ENCODE measurements around the gene IQCH.
"Not testable (repeated sequence)": the region's sequence is repeated elsewhere in the genome, so short reads cannot be mapped to it uniquely, and the experiment has no call there.

IQCH gene

DNA sequence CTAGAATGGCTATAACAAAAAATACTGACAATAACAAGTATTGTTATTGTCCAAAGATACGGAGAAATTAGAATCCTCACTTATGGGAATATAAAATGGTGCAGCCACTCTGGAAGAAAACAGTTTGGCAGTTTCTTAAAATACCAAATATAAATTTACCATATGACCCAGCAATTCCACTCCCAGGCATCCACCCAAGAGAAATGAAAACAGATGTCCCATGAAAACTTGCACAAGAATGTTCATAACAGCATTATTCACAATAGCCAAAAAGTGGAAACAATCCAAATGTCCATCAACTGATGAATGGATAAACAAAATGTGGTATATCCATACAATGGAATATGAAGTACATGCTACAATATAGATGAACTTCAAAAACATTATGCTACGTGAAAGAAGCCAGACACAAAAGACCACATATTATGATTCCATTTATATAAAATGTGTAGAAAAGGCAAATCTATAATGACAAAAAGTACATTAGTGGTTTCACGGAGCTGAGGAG lies 9.6 kb upstream of the IQCH start:
- in situ Hi-C loops (cut with MboI; ENCODE audit: low sequenced_read_pairs), result no loop called here

GRCh38 chr15:67246606-67247005 lies 8.0 kb upstream of the IQCH start:
- in situ Hi-C loops (cut with MboI; ENCODE audit: low sequenced_read_pairs), result not testable (repeated sequence)

DNA sequence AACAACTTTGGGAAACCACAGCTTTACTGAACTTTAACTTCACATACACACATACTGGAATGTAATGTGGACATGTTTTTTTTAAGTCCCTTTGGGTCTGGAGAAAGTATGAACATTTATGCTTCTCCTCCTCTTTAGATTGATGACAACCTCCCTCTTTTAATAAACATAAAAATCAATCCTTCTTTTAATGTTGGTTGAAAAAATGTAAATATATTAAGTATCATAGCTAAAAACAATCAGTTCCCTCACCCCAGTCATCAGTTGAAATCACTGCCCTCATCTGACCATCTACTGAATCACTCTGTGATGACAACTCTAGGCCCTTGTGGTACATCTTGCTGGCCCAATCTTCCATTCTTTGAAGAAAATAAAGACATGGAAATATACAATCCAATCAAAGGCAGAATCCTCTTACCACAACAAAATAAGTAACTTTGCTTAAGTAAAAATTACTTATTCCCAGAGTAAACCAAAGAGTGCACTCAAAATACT lies 6.5 kb upstream of the IQCH start:
- in situ Hi-C loops (cut with MboI; ENCODE audit: low sequenced_read_pairs), result no loop called here

DNA sequence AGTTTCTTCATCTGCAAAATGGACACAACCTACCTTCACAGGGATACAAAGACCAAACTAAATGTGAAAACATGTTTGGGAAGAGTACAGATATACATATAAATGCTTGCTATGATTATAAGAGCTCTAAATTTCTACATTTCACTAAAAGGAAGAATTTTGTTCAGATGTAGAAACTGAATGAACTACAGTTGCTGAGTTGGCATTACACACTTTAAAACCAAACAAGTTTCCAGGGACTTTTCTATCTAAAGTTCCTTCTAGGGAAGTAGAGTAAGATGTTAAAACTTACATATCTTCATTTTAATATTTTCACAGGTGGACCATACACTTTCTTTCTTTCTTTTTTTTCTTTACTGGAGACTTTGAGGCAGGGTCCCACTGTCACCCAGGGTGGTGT lies 4.8 kb upstream of the IQCH start:
- in situ Hi-C loops (cut with MboI; ENCODE audit: low sequenced_read_pairs), result no loop called here

DNA sequence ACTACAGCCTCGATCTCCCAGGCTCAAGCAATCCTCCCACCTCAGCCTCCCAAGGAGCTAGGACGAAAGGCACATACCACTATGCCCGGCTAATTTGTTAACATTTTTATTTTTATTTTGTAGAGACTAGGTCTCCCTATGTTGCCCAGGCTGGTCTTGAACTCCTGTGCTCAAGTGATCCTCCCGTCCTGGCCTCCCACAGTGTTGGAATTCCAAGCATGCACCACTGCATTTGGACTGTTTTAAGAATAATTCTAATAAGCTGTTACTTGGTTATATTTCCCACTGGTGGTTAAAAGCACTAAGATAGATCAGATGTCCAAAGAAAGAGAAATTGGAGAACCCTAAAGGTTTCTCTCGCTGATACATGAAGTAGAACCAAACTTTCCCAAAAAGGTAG lies 3.3 kb upstream of the IQCH start:
- in situ Hi-C loops (cut with MboI; ENCODE audit: low sequenced_read_pairs), result no loop called here

GRCh38 chr15:67253101-67253500 lies 1.5 kb upstream of the IQCH start:
- in situ Hi-C loops (cut with MboI; ENCODE audit: low sequenced_read_pairs), result no loop called here

DNA sequence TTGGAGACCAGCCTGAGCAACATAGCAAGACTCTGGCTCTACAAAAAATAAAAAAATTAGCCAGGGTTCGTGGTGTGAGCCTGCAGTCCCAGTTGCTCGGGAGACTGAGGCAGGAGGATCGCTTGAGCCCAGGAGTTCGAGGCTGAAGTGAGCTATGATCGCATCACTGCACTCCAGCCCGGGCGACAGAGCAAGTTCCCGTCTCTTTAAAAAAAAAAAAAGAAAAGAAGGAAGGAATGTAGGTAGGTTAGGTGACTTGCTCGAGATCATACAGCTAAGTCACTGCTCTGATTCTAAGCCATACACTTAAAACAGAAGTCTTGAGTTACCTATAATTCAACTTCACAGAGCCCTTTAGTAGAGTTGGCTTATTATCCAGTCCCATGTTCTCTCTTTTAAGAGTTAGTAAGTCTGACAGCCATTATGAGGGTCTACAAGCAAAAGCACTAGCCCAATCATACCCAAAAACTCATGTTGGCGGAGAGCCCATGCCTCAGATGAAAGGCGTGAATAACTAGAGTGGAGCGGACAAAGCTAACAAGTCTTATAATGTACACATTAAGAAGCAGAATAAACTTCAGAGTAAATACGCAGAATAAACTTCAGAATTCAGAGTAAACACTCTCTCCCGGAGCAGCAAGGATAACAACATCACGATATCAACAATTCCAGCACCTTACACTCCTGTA lies 893 bp upstream of the IQCH start:
- in situ Hi-C loops (cut with MboI; ENCODE audit: low sequenced_read_pairs), result no loop called here

GRCh38 chr15:67256051-67256450 lies 1.5 kb downstream of the IQCH start:
- in situ Hi-C loops (cut with MboI; ENCODE audit: low sequenced_read_pairs), result no loop called here

GRCh38 chr15:67258412-67258811 lies 3.8 kb downstream of the IQCH start:
- in situ Hi-C loops (cut with MboI; ENCODE audit: low sequenced_read_pairs), result not testable (repeated sequence)

- in situ Hi-C loops (cut with MboI; ENCODE audit: low sequenced_read_pairs), result no loop called here
Measured at GRCh38 chr15:67259379-67259778, 4.8 kb downstream of the IQCH start.

- in situ Hi-C loops (cut with MboI; ENCODE audit: low sequenced_read_pairs), result no loop called here
Measured at GRCh38 chr15:67259806-67260205, 5.2 kb downstream of the IQCH start.

- in situ Hi-C loops (cut with MboI; ENCODE audit: low sequenced_read_pairs), result no loop called here
Measured at GRCh38 chr15:67266870-67267269, 12.3 kb downstream of the IQCH start.

- in situ Hi-C loops (cut with MboI; ENCODE audit: low sequenced_read_pairs), result no loop called here
Measured at GRCh38 chr15:67267440-67267839, 12.9 kb downstream of the IQCH start.

DNA sequence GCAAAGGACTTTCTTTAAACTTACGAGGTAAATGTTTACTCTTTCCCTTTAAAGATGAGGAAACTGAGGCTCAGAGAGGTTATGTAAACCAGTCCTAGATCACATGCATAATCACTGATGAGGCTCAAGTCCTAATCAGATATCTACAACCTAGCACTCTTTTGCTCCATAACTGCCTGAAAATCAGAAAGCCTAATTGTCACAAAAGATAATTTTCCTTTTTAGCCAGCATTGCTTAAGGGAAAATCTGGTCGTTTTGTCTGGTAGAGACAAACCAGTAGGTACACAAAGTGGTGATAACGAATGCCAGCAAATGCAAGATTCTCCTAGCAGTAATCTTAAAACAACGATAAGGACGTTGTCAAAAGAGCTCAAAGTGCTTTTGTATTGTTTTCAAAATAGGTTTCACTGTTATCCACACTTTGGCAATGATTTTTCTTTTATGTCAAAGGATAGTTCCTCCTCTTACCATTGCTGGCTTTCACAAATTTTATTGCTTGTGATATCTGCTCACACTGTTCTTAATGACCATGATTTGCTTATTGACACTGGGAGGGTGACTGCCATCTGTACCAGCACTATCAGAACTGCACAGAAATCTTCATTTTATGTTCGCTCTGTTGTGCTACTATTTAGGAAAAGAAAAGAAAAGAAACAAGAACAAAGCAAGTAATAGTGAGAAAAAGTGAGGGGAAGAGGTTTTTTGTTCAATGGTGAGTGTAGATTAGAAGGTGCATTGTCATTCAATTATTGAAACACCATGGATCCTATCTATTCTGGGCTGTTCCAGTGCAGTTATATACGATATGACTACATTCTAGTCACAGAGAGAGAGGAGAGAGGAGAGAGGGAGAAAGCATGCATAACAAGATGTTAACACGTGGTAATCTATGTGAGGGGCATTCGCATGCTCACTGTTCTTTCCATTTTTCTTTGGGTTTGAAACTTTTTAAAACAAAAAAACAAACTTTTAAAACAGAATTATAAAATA lies 13.7 kb downstream of the IQCH start:
- in situ Hi-C loops (cut with MboI; ENCODE audit: low sequenced_read_pairs), result no loop called here

DNA sequence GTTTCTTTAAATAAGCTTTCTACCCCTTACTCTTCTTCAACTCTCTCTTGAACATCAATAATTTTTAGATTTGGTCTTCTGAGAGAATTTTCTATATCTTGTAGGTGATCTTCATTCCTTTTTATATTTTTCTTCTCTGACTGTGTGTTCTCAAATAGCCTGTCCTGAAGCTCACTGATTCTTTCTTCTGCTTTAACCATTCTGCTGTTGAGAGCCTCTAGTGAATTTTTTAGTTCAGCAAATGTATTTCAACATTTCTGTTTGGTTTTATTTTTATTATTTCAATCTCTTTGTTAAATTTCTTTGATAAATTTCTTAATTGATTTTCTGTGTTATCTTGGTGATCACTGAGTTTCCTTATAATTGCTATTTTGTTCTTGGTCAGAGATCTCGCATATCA lies 19.6 kb downstream of the IQCH start:
- in situ Hi-C loops (cut with MboI; ENCODE audit: low sequenced_read_pairs), result no loop called here

- in situ Hi-C loops (cut with MboI; ENCODE audit: low sequenced_read_pairs), result no loop called here
Measured at GRCh38 chr15:67276666-67277065, 22.1 kb downstream of the IQCH start.

GRCh38 chr15:67280217-67280616 lies 25.6 kb downstream of the IQCH start:
- in situ Hi-C loops (cut with MboI; ENCODE audit: low sequenced_read_pairs), result no loop called here

DNA sequence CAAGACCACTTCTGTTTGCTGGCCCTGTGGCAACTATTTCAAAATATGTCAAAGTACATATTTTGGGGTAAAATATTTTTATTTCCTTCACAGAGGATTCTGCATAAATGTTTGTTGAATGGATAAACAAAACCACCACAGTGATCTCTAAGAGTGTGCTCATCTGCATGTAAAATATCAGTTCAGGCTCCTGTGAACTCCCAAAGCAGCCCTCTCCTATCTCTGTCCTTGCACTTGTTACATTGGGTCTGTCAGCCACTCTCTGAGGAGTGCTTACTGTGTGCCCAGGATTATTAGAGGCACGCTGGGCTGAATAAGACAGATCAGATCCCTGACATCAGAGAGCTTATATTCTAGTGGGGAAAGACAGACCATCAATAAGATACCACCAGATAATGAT lies 27.1 kb downstream of the IQCH start:
- in situ Hi-C loops (cut with MboI; ENCODE audit: low sequenced_read_pairs), result no loop called here

- in situ Hi-C loops (cut with MboI; ENCODE audit: low sequenced_read_pairs), result not testable (repeated sequence)
Measured at GRCh38 chr15:67285625-67286024, 31.0 kb downstream of the IQCH start.

DNA sequence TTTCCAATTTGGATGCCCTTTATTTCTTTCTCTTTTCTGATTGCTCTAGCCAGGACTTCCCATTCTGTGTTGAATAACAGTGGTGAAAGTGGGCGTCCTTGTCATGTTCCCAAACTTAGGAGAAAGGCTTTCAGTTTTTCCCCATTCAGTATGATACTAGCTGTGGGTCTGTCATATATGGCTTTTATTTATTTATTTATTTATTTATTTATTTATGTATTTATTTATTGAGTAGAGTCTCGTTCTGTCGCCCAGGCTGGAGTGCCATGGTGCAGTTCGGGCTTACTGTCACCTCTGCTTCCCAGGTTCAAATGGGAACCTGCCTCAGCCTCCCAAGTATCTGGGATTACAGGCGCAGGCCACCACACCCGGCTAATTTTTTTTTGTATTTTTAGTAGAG lies 31.8 kb downstream of the IQCH start:
- in situ Hi-C loops (cut with MboI; ENCODE audit: low sequenced_read_pairs), result not testable (repeated sequence)

DNA sequence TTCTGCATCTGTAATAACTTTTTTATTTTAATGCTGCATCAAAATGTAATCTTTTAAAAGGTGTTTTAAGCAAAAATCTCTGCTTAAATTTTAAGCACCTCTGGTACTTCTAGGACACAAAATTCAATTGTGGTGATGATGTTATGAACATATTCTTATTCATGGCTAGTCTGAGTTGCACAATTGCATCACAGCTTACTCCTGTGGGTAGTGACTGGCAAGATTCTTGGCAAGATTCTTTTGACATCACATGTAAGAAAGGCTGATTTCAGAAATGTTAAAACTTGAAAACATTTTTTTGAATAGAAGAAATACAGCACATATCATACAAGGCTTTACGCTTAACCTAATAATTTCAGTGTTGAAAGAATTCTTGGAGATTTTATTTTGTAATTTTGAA lies 35.7 kb downstream of the IQCH start:
- in situ Hi-C loops (cut with MboI; ENCODE audit: low sequenced_read_pairs), result no loop called here

GRCh38 chr15:67296188-67296587 lies 41.6 kb downstream of the IQCH start:
- in situ Hi-C loops (cut with MboI; ENCODE audit: low sequenced_read_pairs), result no loop called here

All from HL-60/S4 treated with phorbol 12-myristate 13-acetate at 8.2 ng/mL for 4 days and 3 days (cell line).